Tibial nerve (tissue), 4 donors: ENCODE data around the gene ABHD12. TPM values are rescaled to one million over a fixed set of nuclear protein-coding genes. Genes with fewer than 3 reads are reported as not detected.

Experiments
- DNase-seq, 2 donors: peaks; one replicate each; pipeline ENCODE4 v3.0.0-alpha.2; 2019; ENCODE audit warnings: low spot score in 2 of 2
- H3K27ac ChIP-seq, 4 donors: fragments of 200-600 bp; sonication (generic) in 3 of 4; one replicate each; pipeline ENCODE4 v1.5.1; 2017 to 2019; ENCODE audit warnings: mild to moderate bottlenecking in 1 of 4
- H3K27me3 ChIP-seq, 2 donors: fragments of 200-600 bp; sonication (generic) in 1 of 2; one replicate each; pipeline versions ENCODE4 v1.5.1 to v1.6.0; 2017 to 2019
- H3K36me3 ChIP-seq, 3 donors: fragments of 200-600 bp; sonication (generic); one replicate each; pipeline ENCODE4 v1.5.1; 2018 to 2019
- H3K4me1 ChIP-seq, 4 donors: fragments of 200-600 bp; sonication (generic) in 3 of 4; one replicate each; pipeline ENCODE4 v1.5.1; 2017 to 2019
- H3K4me3 ChIP-seq, 4 donors: fragments of 200-600 bp; sonication (generic) in 3 of 4; one replicate each; pipeline ENCODE4 v1.5.1; 2017 to 2019; ENCODE audit warnings: mild to moderate bottlenecking in 1 of 4, moderate library complexity in 1 of 4
- H3K9me3 ChIP-seq, 4 donors: fragments of 200-600 bp; sonication (generic) in 3 of 4; one replicate each; pipeline ENCODE4 v1.5.1; 2017 to 2019
- EP300 ChIP-seq, 2 donors: sonication (generic); formaldehyde crosslinking; IDR thresholded peaks; one replicate each; pipeline ENCODE4 v1.6.1; 2017; ENCODE audit warnings: antibody characterized with exemption in 2 of 2, mild to moderate bottlenecking in 1 of 2
- POLR2A ChIP-seq, 2 donors: fragments of 450-650 bp; IDR thresholded peaks; one replicate each; pipeline ENCODE4 v1.6.1; 2017; ENCODE audit warnings: antibody characterized with exemption in 2 of 2, mild to moderate bottlenecking in 2 of 2, moderate library complexity in 2 of 2
- WGBS, 2 donors: methylation state at CpG; one replicate each; pipeline ENCODE4 v1.1.5; 2018; 5-methylcytosine and 5-hydroxymethylcytosine counted together
- total RNA-seq, 4 donors: library from RNA; depleted of rRNA; stranded (reverse); fragments of >200 nt; gene quantifications; one replicate each; pipeline ENCODE4 v1.1.0, GENCODE V29; 2016
- TF ChIP-seq, protein P1 (sequence below), 5 experiments: fragments of 200-600 bp in 3 of 5; fragments of 450-650 bp in 2 of 5; sonication (generic) in 3 of 5; IDR thresholded peaks; one replicate each; pipeline ENCODE4 v1.5.1; 2016 to 2019; ENCODE audit warnings: antibody characterized with exemption in 5 of 5, mild to moderate bottlenecking in 3 of 5, moderate library complexity in 2 of 5

Gene ABHD12
- total RNA-seq, 4 donors from 2014 or later, result 67.2 to 116 (median 105) TPM

DNA sequence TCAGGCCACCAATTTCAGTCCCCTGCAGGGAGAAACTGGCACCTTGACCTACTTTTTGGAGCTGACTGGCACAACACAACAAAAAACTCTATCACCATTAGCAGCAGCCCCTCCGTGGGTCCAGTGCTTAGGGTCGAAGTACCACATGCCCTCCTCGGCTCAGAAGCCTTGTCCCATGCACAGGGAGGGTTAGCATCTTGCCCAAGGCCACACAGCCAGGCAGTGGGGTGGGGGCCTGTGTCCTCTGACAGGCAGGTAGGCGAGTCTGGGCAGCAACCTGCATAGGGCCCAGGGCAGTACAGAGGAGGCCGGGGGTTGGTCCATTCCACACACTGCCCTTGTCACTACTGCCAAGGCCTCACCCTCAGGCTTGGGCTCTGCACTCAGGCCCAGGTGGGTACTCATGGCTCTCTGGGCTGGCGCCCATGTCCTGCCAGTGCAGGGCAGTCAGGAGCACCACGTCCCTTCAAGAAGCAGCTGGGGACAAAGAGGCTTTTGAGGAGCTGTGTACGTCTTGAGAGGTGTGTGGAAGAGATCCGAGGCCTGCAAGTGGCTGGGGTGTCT is 89.2 kb downstream of the ABHD12 start:
- no peak for DNase-seq
- peak overlapping the region in 1 of 4 donors; percentile 5 for H3K27ac ChIP-seq
- 67 to 81% methylated on average over 7 to 9 of the region's 9 CpGs for WGBS, 2 donors
- no peak overlapping the region for H3K4me3 ChIP-seq
- peaks cover 0 to 19% (median 8%) of the 10 kb centered on the region in 4 donors for H3K4me1 ChIP-seq
- H3K36me3 ChIP-seq, result peaks cover 0 to 92% (median 0%) of the 10 kb centered on the region in 3 donors
- H3K9me3 ChIP-seq, result no peaks in the 10 kb centered on the region
- TF ChIP-seq POLR2A (IDR thresholded peaks at IDR 0.05) (no peak), EP300 (IDR thresholded peaks at IDR 0.05) (no peak)
- TF ChIP-seq, protein P1, sequence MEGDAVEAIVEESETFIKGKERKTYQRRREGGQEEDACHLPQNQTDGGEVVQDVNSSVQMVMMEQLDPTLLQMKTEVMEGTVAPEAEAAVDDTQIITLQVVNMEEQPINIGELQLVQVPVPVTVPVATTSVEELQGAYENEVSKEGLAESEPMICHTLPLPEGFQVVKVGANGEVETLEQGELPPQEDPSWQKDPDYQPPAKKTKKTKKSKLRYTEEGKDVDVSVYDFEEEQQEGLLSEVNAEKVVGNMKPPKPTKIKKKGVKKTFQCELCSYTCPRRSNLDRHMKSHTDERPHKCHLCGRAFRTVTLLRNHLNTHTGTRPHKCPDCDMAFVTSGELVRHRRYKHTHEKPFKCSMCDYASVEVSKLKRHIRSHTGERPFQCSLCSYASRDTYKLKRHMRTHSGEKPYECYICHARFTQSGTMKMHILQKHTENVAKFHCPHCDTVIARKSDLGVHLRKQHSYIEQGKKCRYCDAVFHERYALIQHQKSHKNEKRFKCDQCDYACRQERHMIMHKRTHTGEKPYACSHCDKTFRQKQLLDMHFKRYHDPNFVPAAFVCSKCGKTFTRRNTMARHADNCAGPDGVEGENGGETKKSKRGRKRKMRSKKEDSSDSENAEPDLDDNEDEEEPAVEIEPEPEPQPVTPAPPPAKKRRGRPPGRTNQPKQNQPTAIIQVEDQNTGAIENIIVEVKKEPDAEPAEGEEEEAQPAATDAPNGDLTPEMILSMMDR (IDR thresholded peaks at IDR 0.05), result no peak
- no peaks in the 10 kb centered on the region for H3K27me3 ChIP-seq

DNA sequence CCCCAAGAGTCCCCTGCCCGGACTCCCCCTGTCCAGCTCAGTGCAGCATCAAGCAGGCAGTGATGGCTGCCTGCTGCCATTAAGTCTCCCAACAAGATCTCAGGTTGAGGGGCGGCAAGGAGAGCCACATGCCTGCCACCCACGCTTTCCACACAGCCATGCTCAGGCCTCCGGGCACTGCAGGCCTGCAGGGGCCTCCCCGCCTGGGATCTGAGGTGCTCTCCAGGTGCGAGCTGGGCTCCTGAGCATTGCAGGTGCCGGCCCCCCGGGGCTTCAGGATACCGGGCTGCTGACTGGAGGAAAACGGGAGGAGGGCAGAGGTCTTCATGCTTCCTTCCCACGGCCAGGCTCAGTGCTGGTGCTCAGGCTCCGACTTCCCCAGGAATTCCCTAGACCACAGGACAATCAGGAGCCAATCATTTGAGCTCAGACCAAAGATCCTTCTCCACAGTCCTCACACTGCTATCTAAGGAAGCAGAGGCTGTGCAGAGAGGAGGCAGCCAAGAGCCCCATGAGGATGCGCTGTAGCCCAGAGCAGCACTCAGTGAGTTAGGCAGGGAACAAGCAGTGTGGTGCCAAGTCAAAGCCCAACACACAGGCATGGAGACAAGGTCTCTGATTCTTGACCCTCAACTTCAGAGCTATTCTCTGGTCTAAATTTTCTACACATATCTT is 90.0 kb downstream of the ABHD12 start:
- Histone ChIP-seq H3K36me3 (peaks cover 0 to 88% (median 0%) of the 10 kb centered on the region in 3 donors), H3K27ac (peak overlapping the region in 1 of 4 donors; percentile 5), H3K27me3 (no peaks in the 10 kb centered on the region), H3K9me3 (no peaks in the 10 kb centered on the region), H3K4me1 (peaks cover 0 to 27% (median 13%) of the 10 kb centered on the region in 4 donors), H3K4me3 (no peak overlapping the region)
- 67 to 74% methylated on average over 6 to 9 of the region's 13 CpGs for WGBS, 2 donors
- TF ChIP-seq POLR2A (IDR thresholded peaks at IDR 0.05) (no peak), EP300 (IDR thresholded peaks at IDR 0.05) (no peak)
- TF ChIP-seq, protein P1 (IDR thresholded peaks at IDR 0.05), result no peak
- DNase-seq, result no peak

DNA sequence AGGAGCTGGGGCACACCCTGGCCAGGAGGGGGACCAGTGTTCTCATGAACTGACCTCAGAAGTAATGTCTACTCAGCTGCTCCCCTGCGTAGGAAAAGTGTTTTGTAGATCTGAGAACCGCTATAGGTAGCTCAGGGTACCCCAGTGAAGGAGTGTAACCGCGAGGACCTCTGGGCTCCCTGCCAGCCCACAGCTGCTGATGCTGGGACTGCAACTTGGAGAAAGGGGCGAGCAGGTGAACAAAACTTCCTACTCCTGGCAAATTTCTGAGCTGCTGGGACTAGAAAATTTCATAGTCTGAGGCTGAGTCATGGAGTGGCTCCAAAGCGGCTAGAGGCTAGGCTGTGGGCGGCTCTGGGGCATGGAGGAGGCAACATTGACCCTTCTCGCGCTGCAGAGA is 90.8 kb downstream of the ABHD12 start:
- no peaks in the 10 kb centered on the region for H3K9me3 ChIP-seq
- no peak for DNase-seq
- H3K27ac ChIP-seq, result peak overlapping the region in 2 of 4 donors; percentile 4 to 50
- peaks cover 0 to 84% (median 0%) of the 10 kb centered on the region in 3 donors for H3K36me3 ChIP-seq
- peaks cover 0 to 36% (median 19%) of the 10 kb centered on the region in 4 donors for H3K4me1 ChIP-seq
- TF ChIP-seq POLR2A (IDR thresholded peaks at IDR 0.05), result no peak
- no peak for TF ChIP-seq EP300 (IDR thresholded peaks at IDR 0.05)
- TF ChIP-seq, protein P1 (IDR thresholded peaks at IDR 0.05), result no peak
- H3K27me3 ChIP-seq, result no peaks in the 10 kb centered on the region
- H3K4me3 ChIP-seq, result no peak overlapping the region
- WGBS, 2 donors, result 78% methylated on average over 9 of the region's 9 CpGs

DNA sequence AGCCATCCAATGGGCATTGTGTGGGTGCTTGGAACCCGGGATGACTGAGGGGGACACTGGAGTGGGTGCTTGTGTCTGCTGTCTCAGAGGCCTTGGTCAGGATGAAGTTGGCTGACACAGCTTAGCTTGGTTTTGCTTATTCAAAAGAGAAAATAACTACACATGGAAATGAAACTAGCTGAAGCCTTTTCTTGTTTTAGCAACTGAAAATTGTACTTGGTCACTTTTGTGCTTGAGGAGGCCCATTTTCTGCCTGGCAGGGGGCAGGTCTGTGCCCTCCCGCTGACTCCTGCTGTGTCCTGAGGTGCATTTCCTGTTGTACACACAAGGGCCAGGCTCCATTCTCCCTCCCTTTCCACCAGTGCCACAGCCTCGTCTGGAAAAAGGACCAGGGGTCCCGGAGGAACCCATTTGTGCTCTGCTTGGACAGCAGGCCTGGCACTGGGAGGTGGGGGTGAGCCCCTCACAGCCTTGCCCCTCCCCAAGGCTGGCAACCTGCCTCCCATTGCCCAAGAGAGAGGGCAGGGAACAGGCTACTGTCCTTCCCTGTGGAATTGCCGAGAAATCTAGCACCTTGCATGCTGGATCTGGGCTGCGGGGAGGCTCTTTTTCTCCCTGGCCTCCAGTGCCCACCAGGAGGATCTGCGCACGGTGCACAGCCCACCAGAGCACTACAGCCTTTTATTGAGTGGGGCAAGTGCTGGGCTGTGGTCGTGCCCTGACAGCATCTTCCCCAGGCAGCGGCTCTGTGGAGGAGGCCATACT is 93.3 kb downstream of the ABHD12 start:
- H3K36me3 ChIP-seq, result peaks cover 0 to 70% (median 0%) of the 10 kb centered on the region in 3 donors
- H3K9me3 ChIP-seq, result no peaks in the 10 kb centered on the region
- TF ChIP-seq, protein P1 (IDR thresholded peaks at IDR 0.05), result no peak
- H3K27me3 ChIP-seq, result no peaks in the 10 kb centered on the region
- no peak overlapping the region for H3K4me3 ChIP-seq
- 68 to 76% methylated on average over 10 of the region's 10 CpGs for WGBS, 2 donors
- H3K4me1 ChIP-seq, result peaks cover 0 to 43% (median 23%) of the 10 kb centered on the region in 4 donors
- H3K27ac ChIP-seq, result peak overlapping the region in 3 of 4 donors; percentile 57 to 81 (median 59)
- no peak for DNase-seq
